ENCODE data around the gene SHISA5. TPM values are rescaled to one million over a fixed set of nuclear protein-coding genes. Genes with fewer than 3 reads are reported as not detected.

The SHISA5 gene
- total RNA-seq, 1 donor from 2014 or later = 92.5 TPM

DNA sequence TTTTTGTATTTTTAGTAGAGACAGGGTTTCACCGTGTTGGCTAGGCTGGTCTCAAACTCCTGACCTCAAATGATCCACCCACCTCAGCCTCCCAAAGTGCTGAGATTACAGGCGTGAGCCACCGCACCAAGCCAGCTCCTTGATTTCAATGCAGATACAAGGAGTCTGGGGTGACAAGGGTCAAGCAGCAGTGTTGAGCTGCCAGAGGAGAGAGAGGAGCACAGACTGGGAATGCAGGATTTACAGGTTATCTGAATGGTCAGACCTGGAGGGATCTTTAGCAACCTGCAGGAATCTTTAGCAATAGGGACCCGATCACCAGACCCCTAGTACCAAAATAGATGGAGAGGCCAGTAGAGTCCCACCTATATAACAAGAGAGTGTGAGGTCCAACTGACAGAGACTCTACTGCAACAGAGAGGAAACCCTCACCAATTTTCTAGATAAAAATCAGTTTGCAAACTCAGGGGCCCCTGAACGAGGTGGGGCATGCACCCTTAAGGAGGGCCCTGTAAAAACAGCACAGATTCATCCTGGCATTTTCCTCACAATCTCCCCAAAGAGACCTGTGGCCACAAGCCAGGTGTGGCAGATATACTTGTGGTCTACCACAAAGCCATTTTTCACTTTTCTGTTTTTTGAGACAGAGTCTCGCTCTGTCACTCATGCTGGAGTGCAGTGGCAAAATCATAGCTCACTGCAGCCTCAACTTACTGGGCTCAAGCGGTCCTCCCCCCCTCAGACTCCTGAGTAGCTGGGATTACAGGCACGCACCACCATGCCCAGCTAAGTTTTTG is 10.7 kb upstream of the SHISA5 start:
- Mint-ChIP-seq H3K27me3 (ENCODE audit: insufficient read depth) (peaks cover 3% of the 10 kb centered on the region), H3K4me1 (ENCODE audit: low read depth) (peaks cover 57% of the 10 kb centered on the region), H3K36me3 (ENCODE audit: low read depth) (peaks cover 2% of the 10 kb centered on the region), H3K4me3 (peak overlapping the region; percentile 45), H3K27ac (no peak overlapping the region), H3K9me3 (no peaks in the 10 kb centered on the region)
- intact Hi-C loops (cut with micrococcal nuclease) = no loop called here
- DNase-seq (ENCODE audit: low spot score) = peak; percentile 64

DNA sequence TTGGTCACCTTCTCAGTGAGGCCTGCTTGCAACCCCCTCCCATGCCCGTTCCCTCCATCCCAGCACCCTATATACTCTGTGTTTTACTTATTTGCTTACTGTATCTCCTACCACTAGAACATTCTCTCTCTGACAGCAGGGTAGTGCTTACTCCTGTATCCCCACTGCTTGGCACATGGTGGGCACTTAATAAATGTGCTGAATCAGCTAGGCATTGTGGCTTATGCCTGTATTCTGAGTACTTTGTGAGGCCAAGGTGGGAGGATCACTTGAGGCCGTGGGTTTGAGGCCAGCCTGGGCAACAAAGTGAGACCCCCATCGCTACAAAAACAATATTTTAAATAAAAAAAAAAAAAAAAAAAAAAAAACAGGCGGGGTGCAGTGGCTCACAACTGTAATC is 7.6 kb upstream of the SHISA5 start:
- no peak for DNase-seq (ENCODE audit: low spot score)
- H3K4me1 Mint-ChIP-seq (ENCODE audit: low read depth) = peaks cover 43% of the 10 kb centered on the region
- peaks cover 2% of the 10 kb centered on the region for H3K36me3 Mint-ChIP-seq (ENCODE audit: low read depth)
- no peak overlapping the region for H3K4me3 Mint-ChIP-seq
- H3K9me3 Mint-ChIP-seq = no peaks in the 10 kb centered on the region
- H3K27ac Mint-ChIP-seq = no peak overlapping the region
- intact Hi-C loops (cut with micrococcal nuclease) = no loop called here
- peaks cover 3% of the 10 kb centered on the region for H3K27me3 Mint-ChIP-seq (ENCODE audit: insufficient read depth)

DNA sequence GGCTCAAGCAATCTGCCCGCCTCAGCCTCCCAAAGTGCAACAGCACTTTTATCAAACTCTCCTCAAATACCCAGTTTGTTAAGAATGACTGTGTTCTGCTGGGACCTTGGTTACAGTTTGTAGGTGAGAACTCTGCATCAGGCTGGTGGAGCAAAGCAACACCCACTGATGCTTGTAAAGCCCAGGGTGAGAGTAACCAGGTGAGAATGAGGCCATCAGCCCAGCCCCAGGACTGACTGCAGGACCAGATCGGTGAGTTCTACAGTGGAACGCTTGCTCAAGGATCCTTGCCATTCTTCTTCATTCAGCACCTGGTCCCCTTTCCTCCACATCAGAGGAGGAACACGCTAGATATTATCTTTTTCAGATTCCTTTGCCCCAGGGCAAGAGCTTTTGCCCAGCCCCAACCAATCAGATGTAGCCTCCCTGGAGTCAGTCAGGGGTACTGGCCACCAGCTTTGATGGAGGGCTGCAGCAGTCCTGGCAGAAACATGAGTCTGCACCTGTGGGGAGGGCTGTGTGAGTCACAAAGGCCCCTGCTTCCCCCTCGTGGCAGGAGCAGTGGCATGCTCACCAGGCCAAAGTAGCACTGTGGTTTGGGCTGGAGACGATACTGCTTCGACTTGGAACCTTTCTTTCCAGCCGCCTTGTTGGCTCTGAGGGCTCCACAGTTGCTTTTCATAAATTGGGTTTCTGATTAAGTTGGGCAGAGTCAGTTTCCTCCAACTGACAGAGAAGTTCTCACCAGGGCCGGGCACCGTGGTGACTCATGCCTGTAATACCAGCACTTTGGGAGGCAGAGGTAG is 3.5 kb upstream of the SHISA5 start:
- Mint-ChIP-seq H3K27me3 (ENCODE audit: insufficient read depth) (peaks cover 3% of the 10 kb centered on the region), H3K9me3 (no peaks in the 10 kb centered on the region), H3K36me3 (ENCODE audit: low read depth) (peaks cover 2% of the 10 kb centered on the region), H3K4me3 (peak overlapping the region; percentile 58), H3K27ac (peak overlapping the region; percentile 55), H3K4me1 (ENCODE audit: low read depth) (peaks cover 40% of the 10 kb centered on the region)
- intact Hi-C loops (cut with micrococcal nuclease) = loop anchor here (1.0 to 2.0 kb wide), 5 partner anchors 41 to 106 kb away; partner anchors contain the start of genes ATRIP, CCDC51 and TMA7
- peak; percentile 51 for DNase-seq (ENCODE audit: low spot score)

DNA sequence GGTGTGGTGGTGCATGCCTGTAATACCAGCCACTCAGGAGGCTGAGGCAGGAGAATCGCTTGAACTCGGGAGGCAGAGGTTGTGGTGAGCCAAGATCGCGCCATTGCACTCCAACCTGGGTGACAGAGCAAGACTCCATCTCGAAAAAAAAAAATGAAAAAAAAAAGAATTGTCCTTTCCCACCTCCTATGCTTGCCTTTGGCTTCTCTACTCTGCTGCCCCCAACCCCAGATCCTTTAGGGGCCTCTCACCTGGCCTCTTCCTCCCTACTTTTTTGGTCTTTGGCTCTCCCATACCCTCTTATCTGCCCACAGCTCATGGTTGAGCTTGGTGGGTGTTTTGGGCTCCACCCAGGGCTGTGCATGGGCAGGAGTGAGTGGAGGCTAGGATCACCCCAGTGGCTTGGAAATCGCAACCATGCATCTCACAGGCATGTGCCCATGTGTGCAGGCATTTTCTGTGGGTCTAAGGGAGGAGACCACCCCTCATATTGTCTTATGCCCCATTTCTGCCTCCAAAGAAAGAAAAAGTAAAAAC is 2.1 kb upstream of the SHISA5 start:
- Mint-ChIP-seq H3K36me3 (ENCODE audit: low read depth) (peaks cover 7% of the 10 kb centered on the region), H3K27ac (no peak overlapping the region), H3K4me1 (ENCODE audit: low read depth) (peaks cover 52% of the 10 kb centered on the region), H3K27me3 (ENCODE audit: insufficient read depth) (peaks cover under 1% of the 10 kb centered on the region), H3K9me3 (no peaks in the 10 kb centered on the region), H3K4me3 (peak overlapping the region; percentile 74)
- intact Hi-C loops (cut with micrococcal nuclease) = loop anchor here (2.0 kb wide), 1 partner anchor 43 kb away; no protein-coding TSS in a partner anchor
- no peak for DNase-seq (ENCODE audit: low spot score)

DNA sequence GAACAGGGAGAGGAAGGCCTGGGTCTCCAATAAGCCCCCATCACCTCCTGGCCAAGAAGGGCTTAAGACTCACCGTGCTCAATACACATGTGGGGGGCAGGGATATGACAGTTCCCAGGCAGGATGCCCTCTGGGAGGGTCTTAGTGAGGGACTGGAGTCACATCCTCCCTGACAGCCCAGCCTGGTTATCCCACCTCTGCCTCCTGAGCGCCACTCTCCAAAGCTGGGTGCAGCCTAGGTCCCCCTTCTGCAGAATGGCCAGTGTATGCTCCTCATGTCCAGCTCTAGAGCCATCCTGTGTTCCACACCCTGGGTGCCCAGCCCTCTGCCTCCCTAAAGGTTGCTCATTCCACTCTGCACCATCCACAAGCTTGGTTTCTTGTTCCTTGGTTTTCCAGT is 1.2 kb upstream of the SHISA5 start:
- peaks cover 61% of the 10 kb centered on the region for H3K4me1 Mint-ChIP-seq (ENCODE audit: low read depth)
- peaks cover 11% of the 10 kb centered on the region for H3K36me3 Mint-ChIP-seq (ENCODE audit: low read depth)
- H3K27me3 Mint-ChIP-seq (ENCODE audit: insufficient read depth) = no peaks in the 10 kb centered on the region
- peak overlapping the region; percentile 62 for H3K27ac Mint-ChIP-seq
- H3K9me3 Mint-ChIP-seq = no peaks in the 10 kb centered on the region
- no peak for DNase-seq (ENCODE audit: low spot score)
- intact Hi-C loops (cut with micrococcal nuclease) = no loop called here
- peak overlapping the region; percentile 76 for H3K4me3 Mint-ChIP-seq

DNA sequence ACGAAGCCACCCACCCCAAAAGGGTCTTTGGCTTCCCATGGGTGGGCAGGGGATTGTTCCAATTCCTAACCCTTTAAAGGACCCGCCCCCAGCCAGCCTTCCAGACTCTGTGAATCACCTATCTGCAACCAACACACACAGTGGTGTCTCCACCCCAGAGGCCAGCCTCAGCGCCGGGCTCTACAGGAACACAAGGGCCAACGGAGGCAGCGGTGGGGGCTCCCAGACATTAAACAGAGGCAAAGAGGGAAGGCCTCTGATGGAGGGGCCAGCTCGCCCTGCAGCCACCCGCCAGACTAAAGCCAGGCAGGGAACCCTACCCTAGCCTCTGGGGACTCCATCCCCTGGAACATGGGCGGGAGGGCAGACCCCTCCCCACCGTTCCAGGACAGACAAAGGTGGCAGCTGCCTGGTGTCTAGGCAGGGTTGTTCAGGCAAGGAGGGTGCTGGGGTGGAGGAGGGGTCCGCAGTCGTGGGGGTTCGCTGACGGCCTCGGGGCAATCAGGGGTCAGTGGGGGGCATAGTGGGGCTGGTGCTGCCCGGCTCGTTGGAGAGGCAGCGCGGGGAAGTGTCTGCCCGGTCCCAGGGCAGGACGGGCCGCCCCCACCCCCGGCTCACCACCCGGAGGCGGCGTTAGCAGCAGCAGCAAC is 448 bp downstream of the SHISA5 start:
- intact Hi-C loops (cut with micrococcal nuclease) = loop anchor here (1.0 kb wide), 2 partner anchors 24 to 30 kb away; no protein-coding TSS in a partner anchor
- H3K4me1 Mint-ChIP-seq (ENCODE audit: low read depth) = peaks cover 64% of the 10 kb centered on the region
- H3K9me3 Mint-ChIP-seq = no peaks in the 10 kb centered on the region

DNA sequence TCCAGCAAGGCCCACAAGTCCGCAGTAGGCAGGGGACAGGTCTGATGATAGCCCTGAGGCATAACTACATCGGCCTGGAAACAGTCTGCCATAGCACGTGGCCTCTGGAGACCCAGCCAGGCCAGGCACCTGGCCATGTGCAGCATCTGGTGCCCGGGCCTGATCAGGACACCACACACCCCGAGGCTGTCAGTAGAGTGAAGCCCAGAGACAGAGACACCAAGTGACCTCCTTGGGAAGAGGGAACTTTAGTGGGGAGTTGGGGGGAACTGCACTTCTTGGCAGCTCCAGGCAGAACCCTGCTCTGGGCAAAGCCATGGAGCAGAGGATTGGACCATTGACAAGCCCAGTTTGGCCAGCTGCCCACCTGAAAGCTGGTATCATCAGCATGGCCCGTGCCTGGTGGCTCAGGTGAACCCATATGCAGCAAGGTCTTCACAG is 1.2 kb downstream of the SHISA5 start:
- peak overlapping the region; percentile 83 for H3K4me3 Mint-ChIP-seq
- peak overlapping the region; percentile 34 for H3K27ac Mint-ChIP-seq
- H3K9me3 Mint-ChIP-seq = no peaks in the 10 kb centered on the region
- peaks cover 61% of the 10 kb centered on the region for H3K4me1 Mint-ChIP-seq (ENCODE audit: low read depth)
- H3K36me3 Mint-ChIP-seq (ENCODE audit: low read depth) = peaks cover 14% of the 10 kb centered on the region
- no peak for DNase-seq (ENCODE audit: low spot score)
- intact Hi-C loops (cut with micrococcal nuclease) = no loop called here
- H3K27me3 Mint-ChIP-seq (ENCODE audit: insufficient read depth) = no peaks in the 10 kb centered on the region

More for the DNA sequence above, 448 bp downstream of the SHISA5 start:
- no peak for DNase-seq (ENCODE audit: low spot score)
- H3K27me3 Mint-ChIP-seq (ENCODE audit: insufficient read depth) = no peaks in the 10 kb centered on the region
- H3K36me3 Mint-ChIP-seq (ENCODE audit: low read depth) = peaks cover 11% of the 10 kb centered on the region
- H3K4me3 Mint-ChIP-seq = peak overlapping the region; percentile 83
- peak overlapping the region; percentile 82 for H3K27ac Mint-ChIP-seq

DNA sequence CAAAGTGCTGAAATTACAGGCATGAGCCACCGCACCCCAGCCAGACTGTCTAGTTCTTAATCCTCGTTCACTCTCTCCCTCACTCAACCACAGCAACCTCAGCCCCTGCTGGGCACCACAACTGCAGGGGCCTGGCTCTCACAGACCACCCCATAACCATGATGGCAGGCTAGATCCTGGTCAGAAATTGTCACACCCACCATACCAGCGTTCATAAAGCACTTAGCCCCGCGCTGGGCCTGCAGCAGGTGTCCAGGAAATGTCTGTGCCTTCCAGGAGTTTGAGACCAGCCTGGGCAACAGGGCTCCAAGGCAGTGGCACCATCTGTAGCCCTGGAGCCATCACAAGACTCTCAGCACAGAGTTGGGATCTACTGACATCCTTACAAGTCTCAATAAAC is 1.9 kb downstream of the SHISA5 start:
- Mint-ChIP-seq H3K27me3 (ENCODE audit: insufficient read depth) (no peaks in the 10 kb centered on the region), H3K27ac (peak overlapping the region; percentile 59), H3K4me3 (peak overlapping the region; percentile 83), H3K36me3 (ENCODE audit: low read depth) (peaks cover 17% of the 10 kb centered on the region), H3K4me1 (ENCODE audit: low read depth) (peaks cover 55% of the 10 kb centered on the region), H3K9me3 (no peaks in the 10 kb centered on the region)
- intact Hi-C loops (cut with micrococcal nuclease) = no loop called here
- no peak for DNase-seq (ENCODE audit: low spot score)

DNA sequence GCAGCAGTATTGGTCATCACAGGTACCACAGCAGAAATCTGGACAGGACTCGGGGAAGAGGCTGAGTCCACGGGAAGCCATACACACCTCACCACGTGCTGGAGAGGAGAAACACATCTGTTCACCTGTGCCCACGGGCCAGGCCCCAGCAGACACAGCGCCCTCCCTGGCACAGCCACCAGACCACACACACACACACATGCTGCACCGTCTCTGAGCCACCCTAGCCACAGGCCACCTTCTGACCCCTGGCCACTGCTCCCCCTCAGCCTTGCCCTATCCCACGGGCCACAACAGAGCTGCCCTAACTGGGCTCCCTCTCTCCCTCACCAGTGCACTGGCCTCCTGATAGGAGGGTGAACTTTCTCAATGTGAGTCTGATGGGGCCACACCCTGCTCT is 2.8 kb downstream of the SHISA5 start:
- Mint-ChIP-seq H3K27me3 (ENCODE audit: insufficient read depth) (no peaks in the 10 kb centered on the region), H3K36me3 (ENCODE audit: low read depth) (peaks cover 17% of the 10 kb centered on the region), H3K9me3 (no peaks in the 10 kb centered on the region), H3K27ac (peak overlapping the region; percentile 24), H3K4me1 (ENCODE audit: low read depth) (peaks cover 46% of the 10 kb centered on the region), H3K4me3 (no peak overlapping the region)
- DNase-seq (ENCODE audit: low spot score) = no peak
- intact Hi-C loops (cut with micrococcal nuclease) = no loop called here

DNA sequence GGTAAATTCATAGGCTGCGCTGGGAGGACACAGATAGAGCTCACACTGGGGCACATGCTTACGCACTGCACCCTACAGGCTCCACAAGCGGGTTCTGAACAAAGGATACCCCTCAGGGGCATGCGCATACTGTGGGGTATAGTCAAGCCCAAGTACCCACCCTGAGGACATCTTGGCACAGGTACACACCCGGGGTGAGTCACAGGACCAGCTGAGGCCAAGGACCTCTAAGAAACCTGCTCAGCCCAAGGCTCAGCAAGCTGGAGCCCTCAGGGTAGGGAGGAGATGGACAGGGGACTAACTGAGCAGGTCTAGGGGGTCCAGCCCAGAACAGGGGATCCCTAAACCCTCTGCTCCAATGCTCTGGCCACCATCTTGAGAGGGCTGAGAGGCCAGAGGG is 3.3 kb downstream of the SHISA5 start:
- Mint-ChIP-seq H3K4me1 (ENCODE audit: low read depth) (peaks cover 43% of the 10 kb centered on the region), H3K9me3 (no peaks in the 10 kb centered on the region), H3K36me3 (ENCODE audit: low read depth) (peaks cover 17% of the 10 kb centered on the region), H3K27me3 (ENCODE audit: insufficient read depth) (no peaks in the 10 kb centered on the region), H3K4me3 (no peak overlapping the region), H3K27ac (no peak overlapping the region)
- intact Hi-C loops (cut with micrococcal nuclease) = no loop called here
- no peak for DNase-seq (ENCODE audit: low spot score)

DNA sequence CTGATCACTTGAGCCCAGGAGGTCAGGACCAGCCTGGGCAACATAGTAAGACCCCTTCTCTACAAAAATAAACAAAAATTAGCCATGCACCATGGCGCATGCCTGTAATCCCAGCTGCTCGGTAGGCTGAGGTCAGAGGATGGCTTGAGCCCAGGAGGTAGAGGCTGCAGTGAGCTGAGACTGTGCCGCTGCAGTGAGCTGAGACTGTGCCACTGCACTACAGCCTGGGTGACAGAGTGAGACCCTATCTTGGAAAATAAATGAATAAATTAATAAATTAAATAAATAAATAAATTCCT is 10.8 kb downstream of the SHISA5 start:
- Mint-ChIP-seq H3K27ac (no peak overlapping the region), H3K4me3 (no peak overlapping the region), H3K9me3 (no peaks in the 10 kb centered on the region), H3K36me3 (ENCODE audit: low read depth) (peaks cover 15% of the 10 kb centered on the region), H3K4me1 (ENCODE audit: low read depth) (no peaks in the 10 kb centered on the region), H3K27me3 (ENCODE audit: insufficient read depth) (no peaks in the 10 kb centered on the region)
- intact Hi-C loops (cut with micrococcal nuclease) = no loop called here
- no peak for DNase-seq (ENCODE audit: low spot score)

DNA sequence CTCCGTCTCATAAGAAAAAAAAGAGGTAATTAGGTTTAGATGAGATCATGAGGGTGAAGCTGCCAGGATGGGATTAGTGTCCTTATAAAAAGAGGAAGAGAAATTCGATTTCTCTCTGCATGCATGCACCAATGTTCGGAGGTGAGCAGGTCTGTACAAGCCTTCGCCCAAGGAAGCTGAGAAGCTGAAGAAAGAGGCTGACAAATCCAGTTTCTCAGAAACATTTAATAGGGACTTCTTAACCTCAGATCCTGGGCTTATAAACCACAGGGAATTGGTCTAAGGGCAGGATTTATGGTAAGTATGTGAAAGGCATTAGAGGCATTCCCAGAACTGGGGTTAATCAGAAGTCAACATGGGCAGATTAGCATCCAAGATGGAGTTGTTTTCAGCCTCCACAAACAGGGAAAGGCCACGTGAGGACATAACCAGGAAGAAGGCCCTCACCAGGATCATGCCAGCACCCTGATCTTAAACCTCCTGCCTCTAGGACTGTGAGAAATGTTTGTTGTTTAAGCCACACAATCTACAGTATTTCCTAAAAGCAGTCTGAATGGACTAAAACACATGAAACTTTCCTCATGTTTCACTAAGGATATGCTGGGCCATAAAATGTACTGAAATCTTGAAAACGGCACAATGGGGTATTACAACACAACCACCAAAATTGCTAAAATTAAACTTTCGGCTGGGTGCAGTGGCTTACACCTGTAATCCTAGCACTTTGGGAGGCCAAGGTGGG is 11.3 kb downstream of the SHISA5 start:
- Mint-ChIP-seq H3K9me3 (no peaks in the 10 kb centered on the region), H3K36me3 (ENCODE audit: low read depth) (peaks cover 14% of the 10 kb centered on the region), H3K4me3 (no peak overlapping the region), H3K27me3 (ENCODE audit: insufficient read depth) (no peaks in the 10 kb centered on the region), H3K4me1 (ENCODE audit: low read depth) (no peaks in the 10 kb centered on the region), H3K27ac (no peak overlapping the region)
- no peak for DNase-seq (ENCODE audit: low spot score)
- intact Hi-C loops (cut with micrococcal nuclease) = no loop called here

All from activated T-helper 1 cell treated with anti-CD3 and anti-CD28 coated beads, Interleukin-12 subunit alpha, Interleukin-12 subunit beta, Interleukin-2, Interleukin-4 antibody, amounts not matched to agents 30 ng/mL and 10 ng/mL and 1 ng/mL, durations not matched to agents 14 hours and 24 hours and 36 hours (primary cell).